PC-3 (cell line): ENCODE measurements around the gene MBOAT7.

Experiments
- EZH2 ChIP-seq: fragments of 300-600 bp; sonication (generic); IDR thresholded peaks from one replicate; pipeline ENCODE4 v1.6.1; 2017; ENCODE audit warnings: antibody characterized with exemption, mild to moderate bottlenecking, low read length; ENCODE audit not compliant: unreplicated experiment
- EZH2phosphoT487 ChIP-seq: fragments of 300-600 bp; sonication (generic); IDR thresholded peaks from 2 replicates; pipeline ENCODE4 v1.6.1; 2018; ENCODE audit warnings: mild to moderate bottlenecking, antibody characterized with exemption, low read length, borderline replicate concordance
- TF ChIP-seq, protein P1 (sequence below): fragments of 300-600 bp; sonication (generic); conservative IDR thresholded peaks from 2 replicates; pipeline ENCODE4 v1.5.1; 2017; ENCODE audit warnings: antibody characterized with exemption, low read depth, mild to moderate bottlenecking, low read length

DNA sequence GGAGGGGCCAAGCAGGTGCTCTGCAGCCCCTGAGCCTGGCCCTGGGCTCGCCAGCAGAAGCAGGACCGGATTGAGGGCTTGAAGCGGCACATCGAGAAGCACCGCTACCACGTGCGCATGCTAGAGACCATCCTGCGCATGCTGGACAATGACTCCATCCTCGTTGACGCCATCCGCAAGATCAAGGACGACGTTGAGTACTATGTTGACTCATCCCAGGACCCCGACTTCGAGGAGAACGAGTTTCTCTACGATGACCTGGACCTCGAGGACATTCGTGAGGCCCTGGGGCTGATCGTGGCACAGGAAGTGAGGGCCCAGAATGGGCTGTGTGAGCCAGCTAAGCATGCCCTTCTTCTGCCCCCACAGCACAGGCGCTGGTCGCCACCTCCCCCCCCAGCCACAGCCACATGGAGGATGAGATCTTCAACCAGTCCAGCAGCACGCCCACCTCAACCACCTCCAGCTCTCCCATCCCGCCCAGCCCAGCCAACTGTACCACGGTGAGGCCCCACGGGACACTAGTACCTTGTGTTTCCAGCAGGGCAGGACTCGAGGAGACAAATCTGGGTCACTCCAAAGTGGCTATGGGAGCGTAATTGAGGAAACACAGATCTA, 43.7 kb downstream of the MBOAT7 start:
- TF ChIP-seq, protein P1, sequence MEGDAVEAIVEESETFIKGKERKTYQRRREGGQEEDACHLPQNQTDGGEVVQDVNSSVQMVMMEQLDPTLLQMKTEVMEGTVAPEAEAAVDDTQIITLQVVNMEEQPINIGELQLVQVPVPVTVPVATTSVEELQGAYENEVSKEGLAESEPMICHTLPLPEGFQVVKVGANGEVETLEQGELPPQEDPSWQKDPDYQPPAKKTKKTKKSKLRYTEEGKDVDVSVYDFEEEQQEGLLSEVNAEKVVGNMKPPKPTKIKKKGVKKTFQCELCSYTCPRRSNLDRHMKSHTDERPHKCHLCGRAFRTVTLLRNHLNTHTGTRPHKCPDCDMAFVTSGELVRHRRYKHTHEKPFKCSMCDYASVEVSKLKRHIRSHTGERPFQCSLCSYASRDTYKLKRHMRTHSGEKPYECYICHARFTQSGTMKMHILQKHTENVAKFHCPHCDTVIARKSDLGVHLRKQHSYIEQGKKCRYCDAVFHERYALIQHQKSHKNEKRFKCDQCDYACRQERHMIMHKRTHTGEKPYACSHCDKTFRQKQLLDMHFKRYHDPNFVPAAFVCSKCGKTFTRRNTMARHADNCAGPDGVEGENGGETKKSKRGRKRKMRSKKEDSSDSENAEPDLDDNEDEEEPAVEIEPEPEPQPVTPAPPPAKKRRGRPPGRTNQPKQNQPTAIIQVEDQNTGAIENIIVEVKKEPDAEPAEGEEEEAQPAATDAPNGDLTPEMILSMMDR = no peak
- no peak for TF ChIP-seq EZH2
- TF ChIP-seq EZH2phosphoT487 = no peak
